Suprapubic skin (tissue), 4 donors: ENCODE results near the gene CREB5. TPM values are rescaled to one million over a fixed set of nuclear protein-coding genes. Genes with fewer than 3 reads are reported as not detected.

ENCODE experiments used
- DNase-seq, 2 donors: peaks; one replicate each; pipeline ENCODE4 v3.0.0-alpha.2; 2019; ENCODE audit warnings: low spot score in 2 of 2
- H3K27ac ChIP-seq: fragments of 200-600 bp; sonication (generic); one replicate; pipeline ENCODE4 v1.5.1; 2019
- H3K27me3 ChIP-seq: fragments of 200-600 bp; sonication (generic); one replicate; pipeline ENCODE4 v1.5.1; 2019
- H3K36me3 ChIP-seq: fragments of 200-600 bp; sonication (generic); one replicate; pipeline ENCODE4 v1.5.1; 2019
- H3K4me1 ChIP-seq: fragments of 200-600 bp; sonication (generic); one replicate; pipeline ENCODE4 v1.5.1; 2019
- H3K4me3 ChIP-seq: fragments of 200-600 bp; sonication (generic); one replicate; pipeline ENCODE4 v1.5.1; 2019; ENCODE audit warnings: mild to moderate bottlenecking
- H3K9me3 ChIP-seq: fragments of 200-600 bp; sonication (generic); one replicate; pipeline ENCODE4 v1.5.1; 2019
- CTCF ChIP-seq, 2 donors: fragments of 200-600 bp in 1 of 2; fragments of 450-650 bp in 1 of 2; sonication (generic) in 1 of 2; IDR thresholded peaks; one replicate each; pipeline ENCODE4 v1.5.1; 2016 to 2019; ENCODE audit warnings: antibody characterized with exemption in 2 of 2, mild to moderate bottlenecking in 1 of 2, moderate library complexity in 1 of 2
- EP300 ChIP-seq: sonication (generic); formaldehyde crosslinking; IDR thresholded peaks from one replicate; pipeline ENCODE4 v1.6.1; 2017; ENCODE audit warnings: antibody characterized with exemption
- POLR2A ChIP-seq, 2 donors: fragments of 450-650 bp; IDR thresholded peaks; one replicate each; pipeline ENCODE4 v1.6.1; 2017; ENCODE audit warnings: antibody characterized with exemption in 2 of 2, mild to moderate bottlenecking in 2 of 2, moderate library complexity in 2 of 2
- POLR2AphosphoS5 ChIP-seq, 3 donors: sonication (generic); formaldehyde crosslinking; IDR thresholded peaks; one replicate each; pipeline ENCODE4 v1.6.1; 2017; ENCODE audit warnings: antibody characterized with exemption in 3 of 3
- WGBS: methylation state at CpG from one replicate; pipeline ENCODE4 v1.1.5; 2018; 5-methylcytosine and 5-hydroxymethylcytosine counted together
- total RNA-seq, 4 donors: library from RNA; depleted of rRNA; stranded (reverse); fragments of >200 nt; gene quantifications; one replicate each; pipeline ENCODE4 v1.1.0, GENCODE V29; 2016

CREB5 gene
- total RNA-seq, 4 donors from 2014 or later, result 6.2 to 12.1 (median 10.0) TPM

- no peak overlapping the region for H3K4me3 ChIP-seq
- peak in 1 of 2 donors; percentile 42 for TF ChIP-seq CTCF (IDR thresholded peaks at IDR 0.05)
- no peak for TF ChIP-seq EP300
- 73% methylated on average over 3 of the region's 3 CpGs for WGBS
- no peaks in the 10 kb centered on the region for H3K4me1 ChIP-seq
- no peaks in the 10 kb centered on the region for H3K9me3 ChIP-seq
- no peak for DNase-seq
- H3K36me3 ChIP-seq, result no peaks in the 10 kb centered on the region
- H3K27ac ChIP-seq, result no peak overlapping the region
- no peaks in the 10 kb centered on the region for H3K27me3 ChIP-seq
These were observed 428.3 kb downstream of the CREB5 start for GRCh38 chr7:28840592-28840995.

- H3K9me3 ChIP-seq, result no peaks in the 10 kb centered on the region
- no peak for DNase-seq
- no peaks in the 10 kb centered on the region for H3K36me3 ChIP-seq
- no peaks in the 10 kb centered on the region for H3K4me1 ChIP-seq
- TF ChIP-seq POLR2A (IDR thresholded peaks at IDR 0.05) (no peak), POLR2AphosphoS5 (IDR thresholded peaks at IDR 0.05) (no peak), CTCF (IDR thresholded peaks at IDR 0.05) (no peak), EP300 (no peak)
- H3K27me3 ChIP-seq, result no peaks in the 10 kb centered on the region
- H3K4me3 ChIP-seq, result no peak overlapping the region
- no peak overlapping the region for H3K27ac ChIP-seq
These were observed 429.4 kb downstream of the CREB5 start for GRCh38 chr7:28841766-28842165.

GRCh38 chr7:28842769-28843295 is 430.5 kb downstream of the CREB5 start:
- H3K27ac ChIP-seq, result no peak overlapping the region
- TF ChIP-seq CTCF (IDR thresholded peaks at IDR 0.05), result no peak
- no peak for TF ChIP-seq POLR2A (IDR thresholded peaks at IDR 0.05)
- no peak for TF ChIP-seq EP300
- no peak for TF ChIP-seq POLR2AphosphoS5 (IDR thresholded peaks at IDR 0.05)
- no peaks in the 10 kb centered on the region for H3K9me3 ChIP-seq
- WGBS, result 89% methylated on average over 1 of the region's 1 CpG
- H3K27me3 ChIP-seq, result no peaks in the 10 kb centered on the region
- H3K4me3 ChIP-seq, result no peak overlapping the region
- DNase-seq, result no peak
- no peaks in the 10 kb centered on the region for H3K4me1 ChIP-seq
- H3K36me3 ChIP-seq, result no peaks in the 10 kb centered on the region

- WGBS, result 83% methylated on average over 1 of the region's 1 CpG
- no peak for DNase-seq
- Histone ChIP-seq H3K9me3 (no peaks in the 10 kb centered on the region), H3K36me3 (no peaks in the 10 kb centered on the region), H3K4me3 (no peak overlapping the region), H3K27me3 (no peaks in the 10 kb centered on the region), H3K27ac (no peak overlapping the region), H3K4me1 (no peaks in the 10 kb centered on the region)
- TF ChIP-seq EP300 (no peak), POLR2AphosphoS5 (IDR thresholded peaks at IDR 0.05) (no peak), POLR2A (IDR thresholded peaks at IDR 0.05) (no peak), CTCF (IDR thresholded peaks at IDR 0.05) (no peak)
These were observed 432.8 kb downstream of the CREB5 start for GRCh38 chr7:28845106-28845505.

GRCh38 chr7:28847176-28847575 is 434.9 kb downstream of the CREB5 start:
- H3K27ac ChIP-seq, result peak overlapping the region; percentile 54
- 74% methylated on average over 10 of the region's 10 CpGs for WGBS

More at GRCh38 chr7:28847176-28847575, 434.9 kb downstream of the CREB5 start:
- no peak for DNase-seq
- Histone ChIP-seq H3K9me3 (no peaks in the 10 kb centered on the region), H3K36me3 (no peaks in the 10 kb centered on the region), H3K4me1 (no peaks in the 10 kb centered on the region), H3K27me3 (peaks cover 2% of the 10 kb centered on the region), H3K4me3 (no peak overlapping the region)
- TF ChIP-seq EP300 (no peak), POLR2AphosphoS5 (IDR thresholded peaks at IDR 0.05) (no peak), CTCF (IDR thresholded peaks at IDR 0.05) (no peak), POLR2A (IDR thresholded peaks at IDR 0.05) (no peak)
